ENCODE measurements around the gene LEMD1.
"Not testable (repeated sequence)": the region's sequence is repeated elsewhere in the genome, so short reads cannot be mapped to it uniquely, and the experiment has no call there.

LEMD1 gene

GRCh38 chr1:205430696-205431305 lies 8.9 kb upstream of the LEMD1 start:
- peak overlapping the region; percentile 59 for H3K4me3 ChIP-seq (ENCODE audit: low read depth, low read length)

- H3K4me3 ChIP-seq (ENCODE audit: low read depth, low read length): peak overlapping the region; percentile 59
Measured at GRCh38 chr1:205429762-205430695, 8.2 kb upstream of the LEMD1 start.

GRCh38 chr1:205424901-205425600 lies 3.2 kb upstream of the LEMD1 start:
- no peak overlapping the region for H3K4me3 ChIP-seq (ENCODE audit: low read depth, low read length)

GRCh38 chr1:205423814-205424399 lies 2.1 kb upstream of the LEMD1 start:
- H3K4me3 ChIP-seq (ENCODE audit: low read depth, low read length): no peak overlapping the region

GRCh38 chr1:205422993-205423642 lies 1.3 kb upstream of the LEMD1 start:
- no peak overlapping the region for H3K4me3 ChIP-seq (ENCODE audit: low read depth, low read length)

- H3K4me3 ChIP-seq (ENCODE audit: low read depth, low read length): no peak overlapping the region
Measured at GRCh38 chr1:205420938-205421337, 918 bp downstream of the LEMD1 start.

GRCh38 chr1:205417870-205418635 lies 3.8 kb downstream of the LEMD1 start:
- H3K4me3 ChIP-seq (ENCODE audit: low read depth, low read length): no peak overlapping the region

GRCh38 chr1:205416322-205416721 lies 5.5 kb downstream of the LEMD1 start:
- H3K4me3 ChIP-seq (ENCODE audit: low read depth, low read length): no peak overlapping the region

DNA sequence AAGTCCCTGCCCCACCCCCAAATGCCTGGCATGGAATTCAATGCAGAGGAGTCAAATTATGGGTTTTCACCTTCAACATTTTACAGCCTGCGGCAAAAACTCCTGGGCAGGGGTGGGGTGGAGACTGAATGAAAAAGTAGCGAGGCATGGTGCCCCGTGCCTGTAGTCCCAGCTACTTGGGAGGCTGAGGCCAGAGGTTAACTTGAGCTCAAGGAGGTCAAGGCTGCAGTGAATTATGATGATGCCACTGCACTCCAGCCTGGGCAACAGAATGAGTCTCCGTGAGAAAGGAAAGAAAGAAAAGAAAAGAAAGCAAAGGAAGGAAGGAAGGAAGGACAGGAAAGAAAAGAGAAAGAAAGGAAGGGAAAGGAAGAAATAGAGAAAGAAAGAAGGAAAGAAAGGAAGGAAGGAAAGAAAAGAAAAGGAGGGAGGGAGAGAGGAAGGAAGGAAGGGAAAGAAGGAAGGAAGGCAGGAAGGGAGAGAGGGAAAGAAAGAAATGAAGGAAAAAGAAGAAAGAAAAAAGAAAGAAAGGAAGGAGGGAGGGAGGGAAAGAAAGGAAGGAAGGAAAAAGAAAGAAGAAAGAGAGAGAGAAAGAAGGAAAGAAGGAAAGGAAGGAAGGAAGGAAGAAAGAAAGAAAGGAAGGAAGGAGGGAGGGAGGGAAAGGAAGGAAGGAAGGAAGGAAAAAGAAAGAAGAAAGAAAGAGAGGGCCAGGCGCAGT lies 11.1 kb downstream of the LEMD1 start:
- no peak overlapping the region for H3K4me3 ChIP-seq (ENCODE audit: low read depth, low read length)

DNA sequence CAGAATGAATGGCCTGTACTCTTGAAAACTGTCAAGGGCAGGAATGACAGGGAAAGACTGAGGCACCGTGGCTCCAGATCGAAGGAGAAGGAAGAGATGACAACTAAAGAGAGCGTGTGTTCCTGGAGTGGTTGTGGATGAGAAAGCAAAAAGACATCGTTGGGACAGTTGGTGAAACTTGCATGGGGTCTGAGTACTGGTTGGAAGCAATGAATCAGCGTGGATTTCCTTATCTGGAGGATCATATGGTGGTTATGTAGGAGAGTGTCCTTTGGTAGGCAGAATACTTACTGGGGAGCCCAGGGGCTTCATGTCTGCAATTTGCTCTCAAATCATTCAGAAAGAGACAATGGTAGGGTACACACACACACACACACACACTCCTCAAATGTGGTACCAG lies 13.9 kb downstream of the LEMD1 start:
- H3K4me3 ChIP-seq (ENCODE audit: low read depth, low read length): no peak overlapping the region

- not testable (repeated sequence) for H3K4me3 ChIP-seq (ENCODE audit: low read depth, low read length)
Measured at GRCh38 chr1:205406252-205406651, 15.6 kb downstream of the LEMD1 start.

GRCh38 chr1:205404484-205404883 lies 17.4 kb downstream of the LEMD1 start:
- not testable (repeated sequence) for H3K4me3 ChIP-seq (ENCODE audit: low read depth, low read length)

- H3K4me3 ChIP-seq (ENCODE audit: low read depth, low read length): no peak overlapping the region
Measured at GRCh38 chr1:205398586-205398985, 23.3 kb downstream of the LEMD1 start.

DNA sequence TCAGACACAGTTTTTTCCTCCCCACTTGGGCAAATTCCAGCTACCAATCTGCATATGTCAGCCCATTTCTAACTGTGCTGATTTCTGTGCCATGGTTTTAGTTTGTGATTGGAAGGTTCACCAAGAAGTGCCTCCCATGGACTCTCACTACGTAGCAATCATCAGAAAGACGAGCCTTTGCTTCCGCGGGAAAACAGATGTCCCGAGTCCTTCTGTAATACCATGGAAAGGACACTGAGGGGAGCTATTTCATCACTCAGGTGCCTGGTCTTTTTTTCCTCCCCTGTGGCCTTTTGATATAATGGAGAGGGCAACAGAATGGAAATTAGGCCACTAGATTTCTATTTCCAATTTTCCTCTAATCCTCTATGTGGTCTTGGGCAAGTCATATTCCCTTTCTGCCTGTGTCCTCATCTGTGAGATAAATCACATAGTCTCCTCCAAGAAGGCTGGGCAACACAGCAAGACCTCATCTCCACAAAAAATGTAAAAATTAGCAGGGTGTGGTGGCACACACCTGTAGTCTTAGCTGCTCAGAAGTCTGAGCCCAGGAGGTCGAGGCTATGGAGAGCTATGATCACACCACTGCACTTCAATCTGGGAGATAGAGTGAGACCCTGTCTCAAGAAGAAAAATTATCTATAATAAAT lies 24.8 kb downstream of the LEMD1 start:
- H3K4me3 ChIP-seq (ENCODE audit: low read depth, low read length): no peak overlapping the region

- H3K4me3 ChIP-seq (ENCODE audit: low read depth, low read length): no peak overlapping the region
Measured at GRCh38 chr1:205395616-205396015, 26.2 kb downstream of the LEMD1 start.

GRCh38 chr1:205392650-205393049 lies 29.2 kb downstream of the LEMD1 start:
- no peak overlapping the region for H3K4me3 ChIP-seq (ENCODE audit: low read depth, low read length)

DNA sequence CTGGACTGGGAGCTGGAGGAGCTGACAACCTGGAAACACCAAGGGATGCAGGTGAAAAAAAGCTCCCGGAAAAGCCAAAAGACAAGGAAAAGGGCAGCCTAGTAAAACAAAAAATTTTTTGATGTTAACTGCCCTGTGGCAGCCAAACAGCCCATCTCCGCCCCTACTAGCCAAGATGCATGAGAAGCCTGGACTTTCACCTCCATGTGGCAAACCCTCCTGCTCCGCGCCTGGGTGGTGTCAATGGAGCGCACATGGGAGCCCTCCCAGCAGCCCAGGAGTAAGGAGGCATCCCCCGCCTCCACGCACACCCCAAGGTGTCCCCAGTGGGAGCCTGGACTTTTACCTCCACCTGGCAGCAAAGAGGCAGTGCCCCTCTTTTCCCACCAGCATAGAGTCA lies 30.5 kb downstream of the LEMD1 start:
- H3K4me3 ChIP-seq (ENCODE audit: low read depth, low read length): no peak overlapping the region

- no peak overlapping the region for H3K4me3 ChIP-seq (ENCODE audit: low read depth, low read length)
Measured at GRCh38 chr1:205387845-205388244, 34.0 kb downstream of the LEMD1 start.

- H3K4me3 ChIP-seq (ENCODE audit: low read depth, low read length): not testable (repeated sequence)
Measured at GRCh38 chr1:205382990-205383389, 38.9 kb downstream of the LEMD1 start.
